Measurements from ENCODE around the gene RNASE12.
A peak's percentile ranks its signal among the peaks of the same experiment; 100 is the strongest.

RNASE12 gene

GRCh38 chr14:20591235-20591634, at the start of gene RNASE12:
Gene RNASE12, minus strand, starts transcription at chr14:20591376. Its CDS starts 653 bp downstream, at chr14:20590723.
- TF ChIP-seq, protein P1, sequence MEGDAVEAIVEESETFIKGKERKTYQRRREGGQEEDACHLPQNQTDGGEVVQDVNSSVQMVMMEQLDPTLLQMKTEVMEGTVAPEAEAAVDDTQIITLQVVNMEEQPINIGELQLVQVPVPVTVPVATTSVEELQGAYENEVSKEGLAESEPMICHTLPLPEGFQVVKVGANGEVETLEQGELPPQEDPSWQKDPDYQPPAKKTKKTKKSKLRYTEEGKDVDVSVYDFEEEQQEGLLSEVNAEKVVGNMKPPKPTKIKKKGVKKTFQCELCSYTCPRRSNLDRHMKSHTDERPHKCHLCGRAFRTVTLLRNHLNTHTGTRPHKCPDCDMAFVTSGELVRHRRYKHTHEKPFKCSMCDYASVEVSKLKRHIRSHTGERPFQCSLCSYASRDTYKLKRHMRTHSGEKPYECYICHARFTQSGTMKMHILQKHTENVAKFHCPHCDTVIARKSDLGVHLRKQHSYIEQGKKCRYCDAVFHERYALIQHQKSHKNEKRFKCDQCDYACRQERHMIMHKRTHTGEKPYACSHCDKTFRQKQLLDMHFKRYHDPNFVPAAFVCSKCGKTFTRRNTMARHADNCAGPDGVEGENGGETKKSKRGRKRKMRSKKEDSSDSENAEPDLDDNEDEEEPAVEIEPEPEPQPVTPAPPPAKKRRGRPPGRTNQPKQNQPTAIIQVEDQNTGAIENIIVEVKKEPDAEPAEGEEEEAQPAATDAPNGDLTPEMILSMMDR (IDR thresholded peaks at IDR 0.05; ENCODE audit: control extremely low read depth, extremely low read depth, low read depth, missing control alignments) = no peak
- ChIA-PET CTCF (no interaction called here), POLR2A (no interaction called here)
- DNase-seq (ENCODE audit: extremely low spot score) = no peak

- TF ChIP-seq, protein P1 (IDR thresholded peaks at IDR 0.05; ENCODE audit: control extremely low read depth, extremely low read depth, low read depth, missing control alignments) = no peak
- POLR2A ChIA-PET = interaction anchor here (0.5 kb wide), 1 partner anchor 101 kb away, joined by 3 read pairs; no protein-coding TSS in a partner anchor
- peak; percentile 81 for DNase-seq (ENCODE audit: extremely low spot score)
- CTCF ChIA-PET = interaction anchor here (0.8 to 3.3 kb wide), 11 partner anchors 9 to 438 kb away, joined by 3 to 16 read pairs (median 5); partner anchors contain the start of genes ANG and RNASE4
Measured at GRCh38 chr14:20632831-20633691, 41.9 kb upstream of the RNASE12 start.

DNA sequence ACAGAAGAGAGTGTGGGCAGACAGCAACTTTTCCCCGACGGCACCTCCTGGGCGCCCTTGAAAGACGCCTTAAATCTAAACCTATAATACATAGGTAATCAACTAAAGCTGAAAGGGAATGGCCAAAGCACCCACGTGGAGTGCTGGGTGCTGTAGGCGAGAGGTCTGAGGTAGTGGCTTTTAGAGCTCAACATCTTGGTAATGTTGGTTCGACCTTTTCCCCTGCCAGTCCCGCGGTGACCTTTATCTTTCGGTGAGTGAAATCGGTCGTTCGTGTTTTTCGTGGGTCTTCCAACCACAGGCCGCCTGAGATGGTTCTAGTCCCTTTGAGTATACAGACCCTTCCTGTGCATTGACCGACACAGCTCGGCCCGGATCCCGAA, 41.3 kb upstream of the RNASE12 start:
- ChIA-PET POLR2A (interaction anchor here (0.5 to 0.6 kb wide), 2 partner anchors 30 to 101 kb away, joined by 3 read pairs; no protein-coding TSS in a partner anchor), CTCF (interaction anchor here (0.8 to 3.3 kb wide), 14 partner anchors 8 to 438 kb away, joined by 3 to 16 read pairs (median 5); partner anchors contain the start of genes ANG and RNASE4)
- TF ChIP-seq, protein P1 (IDR thresholded peaks at IDR 0.05; ENCODE audit: control extremely low read depth, extremely low read depth, low read depth, missing control alignments) = no peak
- peak; percentile 46 for DNase-seq (ENCODE audit: extremely low spot score)

- CTCF ChIA-PET = interaction anchor here (0.8 to 3.3 kb wide), 15 partner anchors 8 to 439 kb away, joined by 3 to 16 read pairs (median 5); partner anchors contain the start of genes ANG and RNASE4
- POLR2A ChIA-PET = interaction anchor here (0.6 kb wide), 1 partner anchor 31 kb away, joined by 3 read pairs; no protein-coding TSS in a partner anchor
- peak; percentile 31 for DNase-seq (ENCODE audit: extremely low spot score)
- TF ChIP-seq, protein P1 (IDR thresholded peaks at IDR 0.05; ENCODE audit: control extremely low read depth, extremely low read depth, low read depth, missing control alignments) = no peak
Measured at GRCh38 chr14:20631880-20632389, 40.8 kb upstream of the RNASE12 start.

- CTCF ChIA-PET = interaction anchor here (0.7 to 3.3 kb wide), 14 partner anchors 7 to 227 kb away, joined by 3 to 16 read pairs (median 5); partner anchors contain the start of gene RNASE4
- no peak for DNase-seq (ENCODE audit: extremely low spot score)
- POLR2A ChIA-PET = interaction anchor here (0.6 kb wide), 1 partner anchor 162 kb away, joined by 3 read pairs; the partner anchor contains the start of gene PNP
Measured at GRCh38 chr14:20631023-20631879, 40.1 kb upstream of the RNASE12 start.

More at GRCh38 chr14:20631023-20631879, 40.1 kb upstream of the RNASE12 start:
- TF ChIP-seq, protein P1 (IDR thresholded peaks at IDR 0.05; ENCODE audit: control extremely low read depth, extremely low read depth, low read depth, missing control alignments) = no peak

All from GM10248 (cell line).